MM.1S (cell line): ENCODE measurements around the gene FBN3.

ENCODE experiments used
- DNase-seq: peaks from one replicate; pipeline ENCODE4 v3.0.0-alpha.2; 2015
- H2AFZ ChIP-seq: fragments of 300-600 bp; sonication (generic); 2 replicates; pipeline ENCODE4 v1.6.0; 2016; ENCODE audit warnings: antibody characterized with exemption, low read length
- H3F3A ChIP-seq: fragments of 300-600 bp; sonication (generic); 2 replicates; pipeline ENCODE4 v1.6.1; 2016; ENCODE audit warnings: mild to moderate bottlenecking, antibody characterized with exemption, low read length, moderate library complexity, mixed read lengths; ENCODE audit not compliant: insufficient read depth
- H3K27ac ChIP-seq: fragments of 300-600 bp; sonication (generic); 2 replicates; pipeline ENCODE4 v1.5.1; 2016; ENCODE audit warnings: mild to moderate bottlenecking, low read length
- H3K27me3 ChIP-seq: fragments of 300-600 bp; sonication (generic); replicated peaks from 2 replicates; pipeline ENCODE4 v1.6.0; 2016; ENCODE audit warnings: low read length; ENCODE audit not compliant: insufficient read depth
- H3K36me3 ChIP-seq: fragments of 300-600 bp; sonication (generic); replicated peaks from 2 replicates; pipeline ENCODE4 v1.6.1; 2016; ENCODE audit warnings: mild to moderate bottlenecking, low read length, mixed read lengths; ENCODE audit not compliant: insufficient read depth
- H3K4me1 ChIP-seq: fragments of 300-600 bp; sonication (generic); 2 replicates; pipeline ENCODE4 v1.6.1; 2016; ENCODE audit warnings: low read length, mixed read lengths
- H3K4me2 ChIP-seq: fragments of 300-600 bp; sonication (generic); 2 replicates; pipeline ENCODE4 v1.6.0; 2016; ENCODE audit warnings: low read depth, low read length
- H3K4me3 ChIP-seq: fragments of 300-600 bp; sonication (generic); 2 replicates; pipeline ENCODE4 v1.5.1; 2016; ENCODE audit warnings: low read length, mixed read lengths
- H3K79me2 ChIP-seq: fragments of 300-600 bp; sonication (generic); 2 replicates; pipeline ENCODE4 v1.6.1; 2016; ENCODE audit warnings: mixed run types, low read length, mixed read lengths
- H3K9ac ChIP-seq: fragments of 300-600 bp; sonication (generic); 2 replicates; pipeline ENCODE4 v1.6.1; 2016; ENCODE audit warnings: low read length, mixed read lengths
- H3K9me2 ChIP-seq: fragments of 300-600 bp; sonication (generic); replicated peaks from 2 replicates; pipeline ENCODE4 v1.6.1; 2016; ENCODE audit warnings: mild to moderate bottlenecking, low read length, mixed read lengths; ENCODE audit not compliant: insufficient read depth
- H3K9me3 ChIP-seq: fragments of 300-600 bp; sonication (generic); replicated peaks from 2 replicates; pipeline ENCODE4 v1.6.1; 2016; ENCODE audit warnings: mild to moderate bottlenecking, low read length, mixed read lengths; ENCODE audit not compliant: insufficient read depth
- H4K20me1 ChIP-seq: fragments of 300-600 bp; sonication (generic); 2 replicates; pipeline ENCODE4 v1.6.1; 2016; ENCODE audit warnings: mild to moderate bottlenecking, low read length, moderate library complexity, mixed read lengths; ENCODE audit not compliant: insufficient read depth
- CTCF ChIP-seq: fragments of 300-600 bp; sonication (generic); IDR thresholded peaks from 2 replicates; pipeline ENCODE4 v1.5.1; 2016; ENCODE audit warnings: antibody characterized with exemption, low read length, mixed read lengths
- EZH2 ChIP-seq: fragments of 300-600 bp; sonication (generic); optimal IDR thresholded peaks from 2 replicates; pipeline ENCODE3; 2017; ENCODE audit warnings: low read depth, mild to moderate bottlenecking, antibody characterized with exemption, low read length, mixed read lengths
- EZH2phosphoT487 ChIP-seq: fragments of 300-600 bp; sonication (generic); IDR thresholded peaks from 2 replicates; pipeline ENCODE4 v1.6.1; 2018; ENCODE audit warnings: antibody characterized with exemption, low read length

The FBN3 gene

GRCh38 chr19:8150998-8151766, 1.8 kb upstream of the FBN3 start:
- H3K4me2 ChIP-seq, result no peak overlapping the region
- no peak overlapping the region for H3K9ac ChIP-seq
- peaks cover 87% of the 10 kb centered on the region for H3K27me3 ChIP-seq
- H3F3A ChIP-seq, result no peaks in the 10 kb centered on the region
- H4K20me1 ChIP-seq, result no peaks in the 10 kb centered on the region
- H3K9me2 ChIP-seq, result no peaks in the 10 kb centered on the region
- no peaks in the 10 kb centered on the region for H3K9me3 ChIP-seq
- no peak overlapping the region for H3K4me3 ChIP-seq
- H2AFZ ChIP-seq, result no peak overlapping the region
- no peak for DNase-seq
- no peaks in the 10 kb centered on the region for H3K4me1 ChIP-seq
- no peak for TF ChIP-seq EZH2
- TF ChIP-seq EZH2phosphoT487, result no peak
- TF ChIP-seq CTCF, result no peak
- no peaks in the 10 kb centered on the region for H3K79me2 ChIP-seq
- no peaks in the 10 kb centered on the region for H3K36me3 ChIP-seq
- no peak overlapping the region for H3K27ac ChIP-seq

- H3K4me2 ChIP-seq, result no peak overlapping the region
- H3K36me3 ChIP-seq, result no peaks in the 10 kb centered on the region
- H3K4me3 ChIP-seq, result no peak overlapping the region
- no peaks in the 10 kb centered on the region for H3K9me3 ChIP-seq
- H3F3A ChIP-seq, result no peaks in the 10 kb centered on the region
- H4K20me1 ChIP-seq, result no peaks in the 10 kb centered on the region
- no peak overlapping the region for H3K27ac ChIP-seq
- no peaks in the 10 kb centered on the region for H3K9me2 ChIP-seq
- no peak for DNase-seq
- no peaks in the 10 kb centered on the region for H3K79me2 ChIP-seq
- no peaks in the 10 kb centered on the region for H3K4me1 ChIP-seq
- H3K9ac ChIP-seq, result no peak overlapping the region
- TF ChIP-seq EZH2, result no peak
- TF ChIP-seq EZH2phosphoT487, result no peak; the same call in 1 of the 2 replicates
- no peak for TF ChIP-seq CTCF
- H3K27me3 ChIP-seq, result peaks cover 86% of the 10 kb centered on the region
- H2AFZ ChIP-seq, result no peak overlapping the region
Measured at GRCh38 chr19:8150178-8150865, 930 bp upstream of the FBN3 start.

GRCh38 chr19:8148410-8149260, 757 bp downstream of the FBN3 start:
- Histone ChIP-seq H2AFZ (no peak overlapping the region), H3K36me3 (no peaks in the 10 kb centered on the region), H3K27me3 (peaks cover 92% of the 10 kb centered on the region), H4K20me1 (no peaks in the 10 kb centered on the region), H3K4me1 (no peaks in the 10 kb centered on the region), H3K27ac (no peak overlapping the region), H3K4me3 (no peak overlapping the region), H3K9ac (no peak overlapping the region), H3K4me2 (no peak overlapping the region), H3K9me3 (no peaks in the 10 kb centered on the region), H3F3A (no peaks in the 10 kb centered on the region), H3K79me2 (no peaks in the 10 kb centered on the region), H3K9me2 (no peaks in the 10 kb centered on the region)
- no peak for DNase-seq
- TF ChIP-seq EZH2 (no peak), CTCF (no peak), EZH2phosphoT487 (no peak)
